ENCODE results near the gene TTLL5. TPM values are rescaled to one million over a fixed set of nuclear protein-coding genes. Genes with fewer than 3 reads are reported as not detected.

The TTLL5 gene
- total and polyA plus RNA-seq, 2 of the 13 experiments (the other 11 are each of a cell fraction or from before 2014, with no cell fraction given): 11.8 to 18.8 TPM

DNA sequence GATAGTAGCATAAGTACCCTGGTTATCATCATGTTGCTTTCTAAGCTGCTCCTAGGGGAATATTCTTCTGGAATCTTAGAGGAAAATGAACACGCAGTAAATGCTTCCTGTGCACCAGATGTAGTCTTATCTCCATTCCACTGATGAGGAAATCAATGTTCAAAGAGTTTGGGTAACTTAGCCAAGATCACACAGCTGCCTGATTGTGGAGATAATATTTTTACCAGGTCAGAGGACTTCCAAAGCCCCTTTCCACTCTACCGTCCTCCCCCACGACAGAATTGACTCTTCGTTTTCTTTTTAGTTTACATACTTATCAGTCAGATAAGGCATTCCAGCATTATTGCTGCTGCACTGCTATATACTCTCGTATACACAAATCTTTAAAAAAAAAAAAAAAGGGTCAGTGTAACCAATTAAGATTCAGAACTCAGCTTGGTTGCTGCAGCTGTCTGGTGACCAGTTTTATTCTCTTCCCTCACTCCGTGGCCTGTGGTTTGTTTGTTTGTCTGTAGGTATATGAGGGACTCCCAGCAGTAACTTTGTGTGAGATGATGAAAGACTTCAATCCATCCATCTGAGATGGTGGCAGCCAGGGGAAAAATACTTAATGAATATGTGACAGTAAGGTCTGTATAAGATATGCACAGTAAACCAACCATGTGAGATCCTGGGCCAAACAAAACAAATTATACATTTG, 210.3 kb downstream of the TTLL5 start (continued):
- TF ChIP-seq, protein P1, sequence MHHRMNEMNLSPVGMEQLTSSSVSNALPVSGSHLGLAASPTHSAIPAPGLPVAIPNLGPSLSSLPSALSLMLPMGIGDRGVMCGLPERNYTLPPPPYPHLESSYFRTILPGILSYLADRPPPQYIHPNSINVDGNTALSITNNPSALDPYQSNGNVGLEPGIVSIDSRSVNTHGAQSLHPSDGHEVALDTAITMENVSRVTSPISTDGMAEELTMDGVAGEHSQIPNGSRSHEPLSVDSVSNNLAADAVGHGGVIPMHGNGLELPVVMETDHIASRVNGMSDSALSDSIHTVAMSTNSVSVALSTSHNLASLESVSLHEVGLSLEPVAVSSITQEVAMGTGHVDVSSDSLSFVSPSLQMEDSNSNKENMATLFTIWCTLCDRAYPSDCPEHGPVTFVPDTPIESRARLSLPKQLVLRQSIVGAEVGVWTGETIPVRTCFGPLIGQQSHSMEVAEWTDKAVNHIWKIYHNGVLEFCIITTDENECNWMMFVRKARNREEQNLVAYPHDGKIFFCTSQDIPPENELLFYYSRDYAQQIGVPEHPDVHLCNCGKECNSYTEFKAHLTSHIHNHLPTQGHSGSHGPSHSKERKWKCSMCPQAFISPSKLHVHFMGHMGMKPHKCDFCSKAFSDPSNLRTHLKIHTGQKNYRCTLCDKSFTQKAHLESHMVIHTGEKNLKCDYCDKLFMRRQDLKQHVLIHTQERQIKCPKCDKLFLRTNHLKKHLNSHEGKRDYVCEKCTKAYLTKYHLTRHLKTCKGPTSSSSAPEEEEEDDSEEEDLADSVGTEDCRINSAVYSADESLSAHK (CRISPR knock-in tag; IDR thresholded peaks at IDR 0.05; ENCODE audit: borderline replicate concordance): no peak
- TF ChIP-seq HMG20B (CRISPR knock-in tag; conservative IDR thresholded peaks at IDR 0.05) (no peak), KLF13 (CRISPR knock-in tag; IDR thresholded peaks at IDR 0.05) (no peak), RXRB (CRISPR knock-in tag; IDR thresholded peaks at IDR 0.05; ENCODE audit: borderline replicate concordance) (no peak)

DNA sequence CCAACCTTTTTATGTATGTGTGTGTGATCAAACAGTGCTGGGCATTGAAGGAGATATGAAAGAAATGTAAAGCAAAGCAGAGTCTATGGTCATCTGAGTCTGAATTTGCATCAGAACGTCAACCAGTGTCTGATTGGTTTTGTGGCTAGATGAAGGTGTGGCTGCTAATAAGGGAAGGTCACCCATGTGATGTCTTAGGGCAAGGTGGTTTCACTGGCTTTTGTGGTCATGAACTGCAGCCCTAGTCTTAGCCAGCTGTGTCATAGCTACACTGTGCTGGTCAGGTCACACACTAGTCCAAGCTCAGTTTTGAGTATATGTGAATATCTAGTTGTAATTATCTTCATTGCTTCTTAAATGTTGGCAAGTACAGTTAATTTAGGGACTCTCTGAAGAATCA, 214.9 kb downstream of the TTLL5 start:
- peaks cover 0 to 4% of the 10 kb centered on the region in 2 experiments; a peak in 2 of 5 replicates for H3K36me3 ChIP-seq (replicated peaks in 1 of 2; ENCODE audit: control insufficient read depth in 1 of 2, insufficient read depth in 2 of 2, low read length in 2 of 2)
- peaks cover 26% of the 10 kb centered on the region for H3K4me1 ChIP-seq (ENCODE audit: insufficient read depth, low read length)
- H3K27me3 ChIP-seq (ENCODE audit: control insufficient read depth in 1 of 2, insufficient read depth in 2 of 2, low read length in 2 of 2): no peaks in the 10 kb centered on the region
- ChIA-PET POLR2A (no interaction called here), CTCF (ENCODE audit: low intra/inter-chr PET ratio, low total read pairs) (no interaction called here)
- H3K79me2 ChIP-seq (ENCODE audit: insufficient read depth, low read length): no peaks in the 10 kb centered on the region
- in situ Hi-C loops (cut with HindIII; ENCODE audit: extremely low pct_ligation_motif_present, low pct_unique_long_range_greater_than_20kb): no loop called here
- no TSS peak for BruUV-seq (replicated peaks)
- H2AFZ ChIP-seq (ENCODE audit: low read length): no peak overlapping the region
- no peak for FAIRE-seq
- H3K4me2 ChIP-seq (ENCODE audit: low read depth, low read length): no peak overlapping the region
- whole genome bisulfite sequencing (ENCODE audit: low lambda C conversion rate): 94% methylated on average over 1 of the region's 1 CpG
- intact Hi-C loops (cut with micrococcal nuclease; ENCODE audit: unreplicated experiment): no loop called here
- no peak overlapping the region for H3K4me3 ChIP-seq (replicated peaks in 1 of 3; ENCODE audit: insufficient read depth in 1 of 3, low read depth in 2 of 3, low read length in 3 of 3)
- H4K20me1 ChIP-seq (ENCODE audit: insufficient read depth, low read length): no peaks in the 10 kb centered on the region
- H3K27ac ChIP-seq (ENCODE audit: extremely low read length, insufficient read depth, low read length): no peak overlapping the region
- no peak for ATAC-seq
- no peak overlapping the region for H3K9ac ChIP-seq (ENCODE audit: insufficient read depth, low read depth, low read length)
- no peaks in the 10 kb centered on the region for H3K9me3 ChIP-seq (ENCODE audit: low read length)
- DNase-seq (ENCODE audit: low spot score): no peak
- TF ChIP-seq ARNTL (CRISPR knock-in tag; IDR thresholded peaks at IDR 0.05) (no peak), ZNF17 (CRISPR knock-in tag; IDR thresholded peaks at IDR 0.05) (no peak), KDM1A (CRISPR knock-in tag; IDR thresholded peaks at IDR 0.05) (no peak), ZNF138 (CRISPR knock-in tag; IDR thresholded peaks at IDR 0.05; ENCODE audit: low read depth) (no peak), RAD51 (IDR thresholded peaks at IDR 0.05; ENCODE audit: borderline replicate concordance) (no peak), ESRRA (CRISPR knock-in tag; IDR thresholded peaks at IDR 0.05; ENCODE audit: low read depth) (no peak), ZNF672 (CRISPR knock-in tag; IDR thresholded peaks at IDR 0.05) (no peak)
- TF ChIP-seq, protein P2, sequence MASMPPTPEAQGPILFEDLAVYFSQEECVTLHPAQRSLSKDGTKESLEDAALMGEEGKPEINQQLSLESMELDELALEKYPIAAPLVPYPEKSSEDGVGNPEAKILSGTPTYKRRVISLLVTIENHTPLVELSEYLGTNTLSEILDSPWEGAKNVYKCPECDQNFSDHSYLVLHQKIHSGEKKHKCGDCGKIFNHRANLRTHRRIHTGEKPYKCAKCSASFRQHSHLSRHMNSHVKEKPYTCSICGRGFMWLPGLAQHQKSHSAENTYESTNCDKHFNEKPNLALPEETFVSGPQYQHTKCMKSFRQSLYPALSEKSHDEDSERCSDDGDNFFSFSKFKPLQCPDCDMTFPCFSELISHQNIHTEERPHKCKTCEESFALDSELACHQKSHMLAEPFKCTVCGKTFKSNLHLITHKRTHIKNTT (CRISPR knock-in tag; IDR thresholded peaks at IDR 0.05): no peak
- TF ChIP-seq, protein P3, sequence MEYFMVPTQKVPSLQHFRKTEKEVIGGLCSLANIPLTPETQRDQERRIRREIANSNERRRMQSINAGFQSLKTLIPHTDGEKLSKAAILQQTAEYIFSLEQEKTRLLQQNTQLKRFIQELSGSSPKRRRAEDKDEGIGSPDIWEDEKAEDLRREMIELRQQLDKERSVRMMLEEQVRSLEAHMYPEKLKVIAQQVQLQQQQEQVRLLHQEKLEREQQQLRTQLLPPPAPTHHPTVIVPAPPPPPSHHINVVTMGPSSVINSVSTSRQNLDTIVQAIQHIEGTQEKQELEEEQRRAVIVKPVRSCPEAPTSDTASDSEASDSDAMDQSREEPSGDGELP (IDR thresholded peaks at IDR 0.05; ENCODE audit: borderline replicate concordance, low read depth): no peak
- TF ChIP-seq, protein P4, sequence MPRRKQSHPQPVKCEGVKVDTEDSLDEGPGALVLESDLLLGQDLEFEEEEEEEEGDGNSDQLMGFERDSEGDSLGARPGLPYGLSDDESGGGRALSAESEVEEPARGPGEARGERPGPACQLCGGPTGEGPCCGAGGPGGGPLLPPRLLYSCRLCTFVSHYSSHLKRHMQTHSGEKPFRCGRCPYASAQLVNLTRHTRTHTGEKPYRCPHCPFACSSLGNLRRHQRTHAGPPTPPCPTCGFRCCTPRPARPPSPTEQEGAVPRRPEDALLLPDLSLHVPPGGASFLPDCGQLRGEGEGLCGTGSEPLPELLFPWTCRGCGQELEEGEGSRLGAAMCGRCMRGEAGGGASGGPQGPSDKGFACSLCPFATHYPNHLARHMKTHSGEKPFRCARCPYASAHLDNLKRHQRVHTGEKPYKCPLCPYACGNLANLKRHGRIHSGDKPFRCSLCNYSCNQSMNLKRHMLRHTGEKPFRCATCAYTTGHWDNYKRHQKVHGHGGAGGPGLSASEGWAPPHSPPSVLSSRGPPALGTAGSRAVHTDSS (CRISPR knock-in tag; conservative IDR thresholded peaks at IDR 0.05): no peak
- TF ChIP-seq, protein P5, sequence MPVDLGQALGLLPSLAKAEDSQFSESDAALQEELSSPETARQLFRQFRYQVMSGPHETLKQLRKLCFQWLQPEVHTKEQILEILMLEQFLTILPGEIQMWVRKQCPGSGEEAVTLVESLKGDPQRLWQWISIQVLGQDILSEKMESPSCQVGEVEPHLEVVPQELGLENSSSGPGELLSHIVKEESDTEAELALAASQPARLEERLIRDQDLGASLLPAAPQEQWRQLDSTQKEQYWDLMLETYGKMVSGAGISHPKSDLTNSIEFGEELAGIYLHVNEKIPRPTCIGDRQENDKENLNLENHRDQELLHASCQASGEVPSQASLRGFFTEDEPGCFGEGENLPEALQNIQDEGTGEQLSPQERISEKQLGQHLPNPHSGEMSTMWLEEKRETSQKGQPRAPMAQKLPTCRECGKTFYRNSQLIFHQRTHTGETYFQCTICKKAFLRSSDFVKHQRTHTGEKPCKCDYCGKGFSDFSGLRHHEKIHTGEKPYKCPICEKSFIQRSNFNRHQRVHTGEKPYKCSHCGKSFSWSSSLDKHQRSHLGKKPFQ (CRISPR knock-in tag; IDR thresholded peaks at IDR 0.05; ENCODE audit: insufficient replicate concordance): no peak
